LNCaP clone FGC (cell line): ENCODE measurements around the gene NUDT8.

ENCODE experiments used
- DNase-seq: peaks from one replicate; pipeline ENCODE4 v3.0.0-alpha.2; 2011; ENCODE audit warnings: low read depth
- H3K4me3 ChIP-seq: 2 replicates; pipeline ENCODE4 v1.5.1; 2011; ENCODE audit warnings: mild to moderate bottlenecking, low read depth, low read length, control low read depth
- TF ChIP-seq, protein P1 (sequence below): IDR thresholded peaks from 2 replicates; pipeline ENCODE4 v1.5.1; 2012; ENCODE audit warnings: mild to moderate bottlenecking; ENCODE audit not compliant: control insufficient read depth, insufficient read depth; ENCODE audit errors: extremely low read depth

Gene NUDT8

DNA sequence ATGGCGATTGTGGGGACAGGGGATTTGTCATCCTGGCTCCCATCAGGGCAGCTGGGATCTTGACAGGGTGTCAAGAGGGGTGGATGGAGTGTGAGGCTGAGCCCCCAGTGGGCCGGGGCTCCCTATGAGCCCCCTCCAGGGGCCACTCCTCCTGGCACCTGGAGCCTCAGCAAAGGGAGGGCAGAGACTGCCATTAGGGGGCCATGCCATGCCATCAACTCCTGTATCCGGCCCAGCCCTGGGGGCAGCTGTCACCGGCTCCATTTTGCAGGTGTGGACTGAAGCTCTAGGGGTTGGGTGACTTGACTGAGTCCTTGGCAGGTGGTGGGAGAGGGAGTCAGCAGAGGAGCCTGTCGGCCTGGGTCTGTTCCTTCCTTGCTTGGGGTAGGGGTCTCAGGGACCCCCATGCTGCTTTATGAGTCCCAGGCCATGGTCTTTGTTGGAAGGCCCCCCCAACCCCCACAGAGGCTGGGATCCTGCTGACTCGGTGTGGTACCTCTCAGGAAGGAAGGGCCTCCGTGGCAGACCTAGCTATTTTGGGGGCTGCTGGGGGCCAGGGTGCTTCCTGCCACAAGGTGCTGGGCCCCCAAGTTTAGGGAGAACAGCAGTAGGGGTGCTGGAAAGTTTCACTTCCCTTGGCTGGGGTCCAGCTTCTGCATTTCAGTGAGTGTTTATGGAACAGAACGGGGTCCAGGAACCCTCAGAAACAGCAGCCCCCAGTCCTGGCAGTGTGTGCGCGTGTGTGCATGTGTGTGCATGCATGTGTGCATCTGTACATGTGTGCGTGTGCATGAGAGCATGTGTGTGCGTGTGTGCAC is 19.3 kb upstream of the NUDT8 start:
- no peak overlapping the region for H3K4me3 ChIP-seq
- TF ChIP-seq, protein P1, sequence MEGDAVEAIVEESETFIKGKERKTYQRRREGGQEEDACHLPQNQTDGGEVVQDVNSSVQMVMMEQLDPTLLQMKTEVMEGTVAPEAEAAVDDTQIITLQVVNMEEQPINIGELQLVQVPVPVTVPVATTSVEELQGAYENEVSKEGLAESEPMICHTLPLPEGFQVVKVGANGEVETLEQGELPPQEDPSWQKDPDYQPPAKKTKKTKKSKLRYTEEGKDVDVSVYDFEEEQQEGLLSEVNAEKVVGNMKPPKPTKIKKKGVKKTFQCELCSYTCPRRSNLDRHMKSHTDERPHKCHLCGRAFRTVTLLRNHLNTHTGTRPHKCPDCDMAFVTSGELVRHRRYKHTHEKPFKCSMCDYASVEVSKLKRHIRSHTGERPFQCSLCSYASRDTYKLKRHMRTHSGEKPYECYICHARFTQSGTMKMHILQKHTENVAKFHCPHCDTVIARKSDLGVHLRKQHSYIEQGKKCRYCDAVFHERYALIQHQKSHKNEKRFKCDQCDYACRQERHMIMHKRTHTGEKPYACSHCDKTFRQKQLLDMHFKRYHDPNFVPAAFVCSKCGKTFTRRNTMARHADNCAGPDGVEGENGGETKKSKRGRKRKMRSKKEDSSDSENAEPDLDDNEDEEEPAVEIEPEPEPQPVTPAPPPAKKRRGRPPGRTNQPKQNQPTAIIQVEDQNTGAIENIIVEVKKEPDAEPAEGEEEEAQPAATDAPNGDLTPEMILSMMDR, result no peak
- DNase-seq, result no peak

DNA sequence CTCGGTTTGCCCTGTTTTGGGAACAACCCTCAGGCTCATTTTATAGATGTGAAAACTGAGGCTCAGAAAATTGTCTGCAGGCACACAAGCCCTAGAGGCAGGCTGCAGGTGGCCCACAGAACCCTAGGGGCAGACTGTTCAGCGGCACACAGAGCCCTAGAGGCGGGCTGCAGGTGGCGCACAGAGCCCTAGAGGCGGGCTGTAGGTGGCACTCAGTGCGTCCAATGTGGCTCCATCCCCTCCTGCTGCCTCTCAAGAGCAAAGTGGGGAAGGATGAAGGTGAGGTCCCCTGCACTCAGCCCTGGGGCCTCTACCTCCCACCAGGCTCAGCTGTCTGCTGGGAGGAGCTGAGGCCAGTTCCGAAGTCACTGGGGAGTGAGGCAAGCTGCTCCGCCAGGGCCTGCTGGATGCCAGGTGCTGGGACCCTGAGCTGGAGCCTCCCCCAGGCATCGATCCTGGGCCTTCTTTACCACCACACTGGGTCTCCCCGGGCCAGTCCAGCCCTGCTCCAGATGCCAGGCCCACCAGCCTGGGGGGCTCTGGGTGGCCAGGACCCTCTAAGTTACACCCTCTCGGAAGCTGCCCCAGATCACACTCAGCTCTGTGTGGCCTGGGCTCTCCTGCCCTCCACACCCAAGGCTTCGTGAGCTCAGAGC is 18.5 kb upstream of the NUDT8 start:
- TF ChIP-seq, protein P1, result 0 out of 2 replicates have a peak, but pooled peaks have one; percentile 15
- no peak overlapping the region for H3K4me3 ChIP-seq
- no peak for DNase-seq

DNA sequence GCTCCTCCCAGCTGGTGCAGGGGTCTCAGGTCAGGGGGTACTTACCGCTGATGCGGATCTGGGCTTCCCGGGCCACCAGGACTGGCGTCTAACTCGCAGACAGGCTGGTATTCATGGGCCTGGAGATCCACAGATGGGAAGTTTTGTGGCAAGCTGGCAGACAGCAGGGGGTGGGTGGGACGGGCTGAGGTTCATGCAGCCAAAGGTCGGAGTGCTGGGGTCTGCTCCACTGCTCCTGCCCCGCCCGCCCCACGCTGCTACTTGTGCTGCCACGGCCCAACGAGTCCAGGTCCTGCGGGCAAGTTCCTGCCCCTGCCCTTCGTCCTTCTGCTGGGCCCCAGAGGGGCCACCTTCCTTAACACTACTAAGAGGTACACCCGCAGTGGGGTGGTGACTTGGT is 17.7 kb upstream of the NUDT8 start:
- no peak for DNase-seq

DNA sequence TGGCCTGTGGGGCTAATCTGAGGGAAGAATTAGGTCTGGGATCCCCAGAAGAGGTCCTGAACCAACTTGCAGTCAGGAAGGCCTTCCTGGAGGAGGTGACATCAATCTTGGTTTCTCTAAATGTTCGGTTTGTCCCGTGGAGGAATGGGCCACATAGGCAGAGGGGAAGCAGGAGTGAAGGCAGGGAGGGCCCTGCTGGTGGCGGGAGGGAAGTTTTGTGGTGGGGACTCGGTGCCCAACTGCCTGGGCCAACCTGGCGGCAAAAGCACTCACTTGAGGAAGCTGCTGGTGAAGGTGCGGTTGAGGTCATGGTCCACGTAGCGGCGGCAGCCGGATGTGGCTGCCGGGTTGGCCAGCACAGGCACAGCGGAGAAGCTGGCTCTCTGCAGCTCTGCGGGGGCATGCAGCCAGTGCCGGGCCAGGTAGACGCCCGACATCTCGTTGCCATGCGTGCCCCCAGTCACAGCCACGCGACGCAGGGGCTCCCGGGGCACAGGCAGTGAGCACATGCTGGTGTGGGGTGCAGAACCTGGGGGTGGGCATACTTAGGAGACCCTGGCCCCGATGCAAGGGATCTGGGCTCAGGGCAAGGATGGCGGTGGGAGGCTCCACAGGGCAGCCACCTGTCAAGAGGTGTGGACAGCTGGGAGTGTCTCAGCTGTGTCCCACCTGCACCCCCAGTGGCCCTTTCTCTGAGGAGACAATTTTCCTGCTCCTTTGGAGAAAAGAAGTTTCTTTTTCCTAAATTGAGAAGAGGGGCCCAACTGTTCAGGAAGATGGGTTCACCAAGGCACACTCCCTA is 17.0 kb upstream of the NUDT8 start:
- no peak overlapping the region for H3K4me3 ChIP-seq
- TF ChIP-seq, protein P1, result no peak
- DNase-seq, result no peak

More for the DNA sequence above, 17.7 kb upstream of the NUDT8 start:
- H3K4me3 ChIP-seq, result no peak overlapping the region
- TF ChIP-seq, protein P1, result no peak

DNA sequence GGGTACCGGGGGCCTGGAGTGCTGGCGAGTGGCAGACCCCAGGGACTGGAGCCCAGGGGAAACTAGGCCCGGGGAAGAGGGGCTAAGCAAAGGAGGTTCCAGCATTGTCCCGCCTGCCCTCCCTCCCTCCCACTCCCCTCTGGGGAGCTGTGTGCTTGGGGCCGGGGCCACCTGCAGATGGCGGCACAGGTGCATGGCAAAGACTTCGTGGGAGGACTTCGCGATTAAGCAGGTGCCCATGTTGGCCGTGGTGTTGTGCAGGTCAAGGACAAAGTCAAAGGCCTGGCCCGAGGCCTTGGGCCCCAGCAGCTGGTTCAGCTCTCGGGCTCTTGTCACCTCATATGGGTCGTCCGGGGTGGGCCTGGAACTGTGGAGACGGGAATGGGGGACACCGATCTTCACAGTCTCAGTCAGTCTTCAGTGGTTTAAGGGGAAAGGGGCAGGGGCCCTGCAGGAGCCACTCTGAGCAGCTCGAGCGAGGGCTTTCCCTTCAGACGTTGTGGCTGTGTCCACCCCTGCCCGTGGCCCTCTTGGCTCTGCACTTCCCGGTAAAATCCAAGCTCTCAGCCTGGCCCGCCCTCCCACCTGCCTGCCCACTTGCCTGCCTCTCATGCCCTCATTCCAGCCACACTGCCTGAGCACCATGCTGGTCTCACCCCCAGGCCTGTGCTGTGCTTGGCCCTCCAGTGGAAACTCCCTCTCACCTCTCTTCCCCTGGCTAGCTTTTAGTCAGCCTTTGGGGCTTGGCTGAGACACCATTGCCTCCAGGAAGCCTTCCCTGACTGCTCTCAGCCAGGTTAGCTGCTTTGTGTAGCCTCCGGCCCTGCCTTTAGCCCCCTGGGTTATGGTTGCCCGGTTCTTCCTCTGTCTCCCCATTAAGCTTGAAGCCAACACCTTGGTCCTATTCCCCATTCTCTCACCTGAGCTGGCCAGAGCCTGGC is 16.1 kb upstream of the NUDT8 start:
- no peak for DNase-seq
- H3K4me3 ChIP-seq, result no peak overlapping the region
- TF ChIP-seq, protein P1, result 0 out of 2 replicates have a peak, but pooled peaks have one; percentile 14
